ENCODE results near the gene MCC. TPM values are rescaled to one million over a fixed set of nuclear protein-coding genes. Genes with fewer than 3 reads are reported as not detected.

Gene MCC
- polyA plus RNA-seq, 2 of the 4 experiments (the other 2 are of a cell fraction), result 0.09 to 0.10 TPM

- no peak overlapping the region for H3K4me3 ChIP-seq
- H3K4me1 ChIP-seq, result no peaks in the 10 kb centered on the region
- ChIA-PET POLR2A (no interaction called here), CTCF (no interaction called here)
- 78% methylated on average over 7 of the region's 7 CpGs for WGBS (ENCODE audit: missing lambda C conversion rate)
- no peak overlapping the region for H3K4me2 ChIP-seq
- no peak for DNase-seq (ENCODE audit: low read depth in 1 of 2, low spot score in 1 of 2)
- TF ChIP-seq JUN (IDR thresholded peaks at IDR 0.05) (no peak), FOSL2 (IDR thresholded peaks at IDR 0.05) (no peak), FOSL2 (CRISPR knock-in tag; IDR thresholded peaks at IDR 0.05) (no peak), JUNB (IDR thresholded peaks at IDR 0.05) (no peak), EP300 (IDR thresholded peaks at IDR 0.05) (no peak), FOXS1 (CRISPR knock-in tag; IDR thresholded peaks at IDR 0.05) (no peak), E2F6 (IDR thresholded peaks at IDR 0.05; ENCODE audit: borderline replicate concordance, low read depth) (no peak), KDM1A (IDR thresholded peaks at IDR 0.05; ENCODE audit: low read depth) (no peak), PHF8 (IDR thresholded peaks at IDR 0.05; ENCODE audit: borderline replicate concordance, low read depth) (no peak), POLR2A (IDR thresholded peaks at IDR 0.05; ENCODE audit: low read length) (no peak), ZC3H11A (IDR thresholded peaks at IDR 0.05) (no peak), FOSB (CRISPR knock-in tag; IDR thresholded peaks at IDR 0.05) (no peak), EHF (CRISPR knock-in tag; IDR thresholded peaks at IDR 0.05) (no peak), POLR2AphosphoS2 (conservative IDR thresholded peaks at IDR 0.05; ENCODE audit: low read length) (no peak), GATA3 (IDR thresholded peaks at IDR 0.05; ENCODE audit: borderline replicate concordance) (no peak), HOXB5 (CRISPR knock-in tag; IDR thresholded peaks at IDR 0.05) (no peak)
- FAIRE-seq, result no peak
- H3K9me3 ChIP-seq, result no peaks in the 10 kb centered on the region
- no peak overlapping the region for H3K27ac ChIP-seq
- no peak for ATAC-seq
These were observed 284.3 kb downstream of the MCC start for GRCh38 chr5:113203916-113204315.

DNA sequence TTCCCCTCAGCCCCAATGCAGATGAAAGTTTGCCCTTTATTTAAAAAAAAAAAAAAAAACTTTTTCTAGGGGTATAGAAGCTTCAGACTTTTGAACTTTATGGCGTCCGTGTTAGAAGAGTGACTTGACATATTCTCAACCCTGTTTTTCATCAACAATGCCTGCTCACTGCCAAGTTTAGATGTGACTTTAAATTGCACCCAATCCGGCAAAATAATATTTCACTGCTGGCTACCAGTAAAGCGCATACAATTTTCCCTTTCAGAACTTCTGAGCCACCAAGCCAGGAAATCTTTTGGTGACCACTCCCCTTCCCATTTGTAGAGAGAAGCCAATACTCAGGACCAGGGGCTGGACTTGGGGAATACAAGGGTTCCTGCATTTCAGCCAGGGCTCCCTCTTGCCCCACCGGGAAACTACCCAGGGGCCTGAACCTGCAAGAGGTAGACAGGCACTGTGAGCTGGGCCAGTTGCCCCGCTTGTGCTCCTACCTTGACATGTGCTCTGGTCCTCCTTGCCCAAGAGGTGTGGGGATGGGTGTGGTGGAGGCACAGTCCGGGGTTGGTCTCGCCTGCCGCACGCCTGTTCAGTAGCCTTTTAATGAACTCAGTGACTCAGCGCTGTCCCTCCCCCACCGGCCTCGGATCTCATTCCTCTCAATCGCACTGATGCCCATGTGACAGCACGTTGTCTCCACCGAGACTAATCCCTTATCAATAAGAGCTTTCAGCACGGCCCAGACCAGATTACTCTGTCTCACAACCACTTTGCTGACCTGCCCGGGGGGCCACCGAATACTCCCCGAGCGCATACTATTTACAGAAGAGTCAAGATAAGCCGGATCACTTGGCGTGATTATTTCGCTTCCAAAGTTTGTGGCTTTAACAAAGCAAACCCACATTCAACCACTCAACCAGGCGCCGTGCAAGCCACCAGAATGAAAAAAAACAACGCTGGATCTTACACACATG, 285.2 kb downstream of the MCC start:
- peak in 1 of 2 experiments; percentile 16 for DNase-seq (ENCODE audit: low read depth in 1 of 2, low spot score in 1 of 2)
- H3K9me3 ChIP-seq, result no peaks in the 10 kb centered on the region
- ChIA-PET POLR2A (no interaction called here), CTCF (no interaction called here)
- FAIRE-seq, result no peak
- no peak overlapping the region for H3K27ac ChIP-seq
- no peaks in the 10 kb centered on the region for H3K4me1 ChIP-seq
- H3K4me3 ChIP-seq, result no peak overlapping the region
- peak overlapping the region; percentile 21; the same call in 1 of the 3 replicates for H3K4me2 ChIP-seq
- 58% methylated on average over 26 of the region's 27 CpGs for WGBS (ENCODE audit: missing lambda C conversion rate)
- no peak for TF ChIP-seq RARB (CRISPR knock-in tag; IDR thresholded peaks at IDR 0.05)
- no peak for TF ChIP-seq SREBF2 (IDR thresholded peaks at IDR 0.05)
- 0 out of 2 replicates have a peak, but pooled peaks have one; percentile 10 for TF ChIP-seq NFE2L2 (conservative IDR thresholded peaks at IDR 0.05; ENCODE audit: low read length)
- TF ChIP-seq FOSB (CRISPR knock-in tag; IDR thresholded peaks at IDR 0.05), result no peak
- TF ChIP-seq ZSCAN20 (CRISPR knock-in tag; IDR thresholded peaks at IDR 0.05), result no peak
- TF ChIP-seq ESRRA (IDR thresholded peaks at IDR 0.05; ENCODE audit: borderline replicate concordance, low read length), result no peak
- no peak for TF ChIP-seq EHF (CRISPR knock-in tag; IDR thresholded peaks at IDR 0.05)
- peak; percentile 39 to 53; a peak in 3 of 6 replicates for ATAC-seq

GRCh38 chr5:113202287-113202686, 286.0 kb downstream of the MCC start:
- no peak for ATAC-seq
- WGBS (ENCODE audit: missing lambda C conversion rate), result 87% methylated on average over 8 of the region's 8 CpGs
- no peak for DNase-seq (ENCODE audit: low read depth in 1 of 2, low spot score in 1 of 2)
- no peak for FAIRE-seq
- TF ChIP-seq MAFK (IDR thresholded peaks at IDR 0.05; ENCODE audit: partially characterized antibody), result no peak
- TF ChIP-seq E2F6 (IDR thresholded peaks at IDR 0.05; ENCODE audit: borderline replicate concordance, low read depth), result no peak
- TF ChIP-seq RARB (CRISPR knock-in tag; IDR thresholded peaks at IDR 0.05), result no peak
- TF ChIP-seq RFX5 (IDR thresholded peaks at IDR 0.05), result no peak
- TF ChIP-seq CBX2 (IDR thresholded peaks at IDR 0.05; ENCODE audit: borderline replicate concordance, low read depth), result no peak
- no peak for TF ChIP-seq JUN (IDR thresholded peaks at IDR 0.05)
- no peak for TF ChIP-seq ZNF302 (CRISPR knock-in tag; IDR thresholded peaks at IDR 0.05)
- TF ChIP-seq ZSCAN20 (CRISPR knock-in tag; IDR thresholded peaks at IDR 0.05), result no peak
- TF ChIP-seq ZC3H11A (IDR thresholded peaks at IDR 0.05), result no peak
- no peak for TF ChIP-seq JUNB (IDR thresholded peaks at IDR 0.05)
- no peak for TF ChIP-seq HOXB5 (CRISPR knock-in tag; IDR thresholded peaks at IDR 0.05)
- TF ChIP-seq CHD4 (IDR thresholded peaks at IDR 0.05; ENCODE audit: borderline replicate concordance), result no peak
- TF ChIP-seq HEYL (CRISPR knock-in tag; IDR thresholded peaks at IDR 0.05), result no peak
- no peak for TF ChIP-seq HOXA7 (CRISPR knock-in tag; IDR thresholded peaks at IDR 0.05)
- no peak for TF ChIP-seq EHMT2 (IDR thresholded peaks at IDR 0.05; ENCODE audit: low read depth)
- no peak for TF ChIP-seq PHF8 (IDR thresholded peaks at IDR 0.05; ENCODE audit: borderline replicate concordance, low read depth)
- ChIA-PET POLR2A (no interaction called here), CTCF (no interaction called here)
- Histone ChIP-seq H3K4me3 (no peak overlapping the region), H3K27ac (no peak overlapping the region), H3K4me2 (no peak overlapping the region), H3K4me1 (no peaks in the 10 kb centered on the region), H3K9me3 (no peaks in the 10 kb centered on the region)

Measured in A549 (cell line).